ENCODE measurements around the gene SLC22A5. TPM values are rescaled to one million over a fixed set of nuclear protein-coding genes. Genes with fewer than 3 reads are reported as not detected.

Gene SLC22A5
- total and polyA plus RNA-seq, 2 donors (not counting 1 experiment from before 2014, with no cell fraction given): 5.7 to 12.9 TPM

DNA sequence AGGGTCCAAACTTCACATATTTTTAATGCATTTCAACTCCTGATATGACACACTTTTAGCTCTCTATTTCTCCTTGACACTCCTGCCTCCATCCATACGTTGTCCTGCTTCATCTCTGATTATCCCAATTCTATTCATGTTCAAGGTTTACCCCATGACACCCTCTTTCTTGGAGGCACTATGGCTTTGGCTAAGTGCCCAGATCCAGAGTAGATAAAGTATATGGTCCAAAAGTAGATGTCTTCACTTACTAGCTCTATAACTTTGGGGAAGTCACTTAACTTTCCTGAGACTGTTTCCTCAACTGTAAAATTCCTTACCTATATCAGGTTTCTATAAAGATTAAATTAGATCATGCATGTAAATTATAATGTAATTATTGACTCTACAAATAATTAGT lies 36.1 kb downstream of the SLC22A5 start:
- Histone ChIP-seq H4K20me1 (ENCODE audit: control insufficient read depth, insufficient read depth, low read length, poor library complexity, severe bottlenecking) (no peaks in the 10 kb centered on the region), H3K4me3 (ENCODE audit: control extremely low read depth in 1 of 5, extremely low read depth in 1 of 5, insufficient read depth in 1 of 5, low read depth in 2 of 5, low read length in 4 of 5) (no peak overlapping the region), H3K4me2 (replicated peaks; ENCODE audit: low read depth, low read length, poor library complexity, severe bottlenecking) (no peak overlapping the region), H3K79me2 (ENCODE audit: control insufficient read depth, insufficient read depth, low read length) (peaks cover 39% of the 10 kb centered on the region), H3K27me3 (replicated peaks in 1 of 4; ENCODE audit: control extremely low read depth in 1 of 4, control insufficient read depth in 3 of 4, insufficient read depth in 4 of 4, low read length in 3 of 4) (no peaks in the 10 kb centered on the region), H3K9me3 (ENCODE audit: control extremely low read depth in 1 of 3, control insufficient read depth in 2 of 3, insufficient read depth in 1 of 3, low read length in 2 of 3) (no peaks in the 10 kb centered on the region), H3K27ac (ENCODE audit: low read length in 2 of 2) (no peak overlapping the region), H2AFZ (ENCODE audit: insufficient read depth, low read depth, low read length, poor library complexity, severe bottlenecking) (no peak overlapping the region), H3K9ac (ENCODE audit: low read length) (no peak overlapping the region), H3K36me3 (replicated peaks in 1 of 2; ENCODE audit: control extremely low read depth in 1 of 2, control insufficient read depth in 1 of 2, extremely low read depth in 1 of 2, insufficient read depth in 2 of 2, low read length in 1 of 2) (no peaks in the 10 kb centered on the region), H3K4me1 (ENCODE audit: control insufficient read depth in 2 of 2, insufficient read depth in 2 of 2, low read length in 2 of 2) (peaks cover 20 to 25% of the 10 kb centered on the region in 2 donors)
- ATAC-seq (ENCODE audit: low read depth) (no peak), DNase-seq (no peak)
- CTCF ChIA-PET: interaction anchor here (1.0 to 3.1 kb wide), 8 partner anchors 11 to 414 kb away, joined by 3 to 16 read pairs (median 8); no protein-coding TSS in a partner anchor
- Mint-ChIP-seq H3K4me1 (peaks cover 41% of the 10 kb centered on the region), H3K9me3 (ENCODE audit: insufficient read depth) (no peaks in the 10 kb centered on the region), H3K27ac (no peak overlapping the region), H3K27me3 (no peaks in the 10 kb centered on the region), H3K4me3 (no peak overlapping the region)
- POLR2A ChIA-PET: interaction anchor here (1.0 to 1.5 kb wide), 2 partner anchors 85 to 94 kb away, joined by 3 to 4 read pairs; partner anchors contain the start of gene IRF1
- intact Hi-C loops (cut with micrococcal nuclease): no loop called here
- WGBS (ENCODE audit: insufficient coverage): no CpG with 5 or more reads among the region's 1 CpG
- TF ChIP-seq, protein P1, sequence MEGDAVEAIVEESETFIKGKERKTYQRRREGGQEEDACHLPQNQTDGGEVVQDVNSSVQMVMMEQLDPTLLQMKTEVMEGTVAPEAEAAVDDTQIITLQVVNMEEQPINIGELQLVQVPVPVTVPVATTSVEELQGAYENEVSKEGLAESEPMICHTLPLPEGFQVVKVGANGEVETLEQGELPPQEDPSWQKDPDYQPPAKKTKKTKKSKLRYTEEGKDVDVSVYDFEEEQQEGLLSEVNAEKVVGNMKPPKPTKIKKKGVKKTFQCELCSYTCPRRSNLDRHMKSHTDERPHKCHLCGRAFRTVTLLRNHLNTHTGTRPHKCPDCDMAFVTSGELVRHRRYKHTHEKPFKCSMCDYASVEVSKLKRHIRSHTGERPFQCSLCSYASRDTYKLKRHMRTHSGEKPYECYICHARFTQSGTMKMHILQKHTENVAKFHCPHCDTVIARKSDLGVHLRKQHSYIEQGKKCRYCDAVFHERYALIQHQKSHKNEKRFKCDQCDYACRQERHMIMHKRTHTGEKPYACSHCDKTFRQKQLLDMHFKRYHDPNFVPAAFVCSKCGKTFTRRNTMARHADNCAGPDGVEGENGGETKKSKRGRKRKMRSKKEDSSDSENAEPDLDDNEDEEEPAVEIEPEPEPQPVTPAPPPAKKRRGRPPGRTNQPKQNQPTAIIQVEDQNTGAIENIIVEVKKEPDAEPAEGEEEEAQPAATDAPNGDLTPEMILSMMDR (IDR thresholded peaks at IDR 0.05): no peak
- no peak for TF ChIP-seq EZH2 (IDR thresholded peaks at IDR 0.05; ENCODE audit: borderline replicate concordance, insufficient read depth, low read depth, low read length, poor library complexity, severe bottlenecking)

DNA sequence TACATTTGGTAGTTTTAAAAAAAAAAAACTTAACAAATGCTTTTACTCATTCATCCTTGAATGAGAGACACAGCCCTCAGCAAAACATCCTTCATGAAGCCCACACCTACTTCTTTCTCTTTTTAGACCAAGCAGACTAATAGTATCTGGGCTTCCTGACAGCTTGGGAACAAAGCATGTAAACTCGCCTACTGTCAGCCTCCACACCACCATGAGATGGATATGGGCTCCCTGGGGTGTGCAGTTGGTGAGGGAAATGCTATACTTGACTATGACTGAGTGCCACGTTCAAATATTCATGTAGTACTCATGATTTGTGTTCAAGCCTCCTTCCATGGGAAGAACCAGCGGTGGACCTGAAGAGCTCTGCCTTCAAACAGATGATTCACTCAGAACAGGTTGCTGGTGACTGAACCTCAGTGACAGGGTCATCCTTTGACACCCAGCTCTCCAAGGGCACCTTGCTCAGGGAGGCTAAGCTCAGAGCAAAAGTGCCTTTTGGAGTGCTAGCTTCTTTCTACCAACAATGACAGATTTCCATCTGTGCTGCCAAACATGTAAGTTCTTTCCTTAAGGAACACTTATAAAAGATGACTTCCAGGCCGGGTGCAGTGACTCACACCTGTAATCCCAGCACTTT lies 36.8 kb downstream of the SLC22A5 start:
- CTCF ChIA-PET: interaction anchor here (0.9 to 3.1 kb wide), 9 partner anchors 11 to 414 kb away, joined by 3 to 16 read pairs (median 7); partner anchors contain the start of gene SLC22A5
- Mint-ChIP-seq H3K27ac (peak overlapping the region; percentile 70), H3K4me3 (no peak overlapping the region), H3K4me1 (peaks cover 39% of the 10 kb centered on the region), H3K9me3 (ENCODE audit: insufficient read depth) (no peaks in the 10 kb centered on the region), H3K27me3 (no peaks in the 10 kb centered on the region)
- DNase-seq (no peak), ATAC-seq (ENCODE audit: low read depth) (no peak)
- Histone ChIP-seq H3K4me1 (ENCODE audit: control insufficient read depth in 2 of 2, insufficient read depth in 2 of 2, low read length in 2 of 2) (peaks cover 22 to 25% of the 10 kb centered on the region in 2 donors), H4K20me1 (ENCODE audit: control insufficient read depth, insufficient read depth, low read length, poor library complexity, severe bottlenecking) (no peaks in the 10 kb centered on the region), H3K36me3 (replicated peaks in 1 of 2; ENCODE audit: control extremely low read depth in 1 of 2, control insufficient read depth in 1 of 2, extremely low read depth in 1 of 2, insufficient read depth in 2 of 2, low read length in 1 of 2) (no peaks in the 10 kb centered on the region), H2AFZ (ENCODE audit: insufficient read depth, low read depth, low read length, poor library complexity, severe bottlenecking) (peak overlapping the region; percentile 19), H3K4me3 (ENCODE audit: control extremely low read depth in 1 of 5, extremely low read depth in 1 of 5, insufficient read depth in 1 of 5, low read depth in 2 of 5, low read length in 4 of 5) (no peak overlapping the region), H3K79me2 (ENCODE audit: control insufficient read depth, insufficient read depth, low read length) (peaks cover 40% of the 10 kb centered on the region), H3K27ac (ENCODE audit: low read length in 2 of 2) (no peak overlapping the region), H3K9ac (ENCODE audit: low read length) (no peak overlapping the region), H3K4me2 (replicated peaks; ENCODE audit: low read depth, low read length, poor library complexity, severe bottlenecking) (peak overlapping the region; percentile 29), H3K27me3 (replicated peaks in 1 of 4; ENCODE audit: control extremely low read depth in 1 of 4, control insufficient read depth in 3 of 4, insufficient read depth in 4 of 4, low read length in 3 of 4) (no peaks in the 10 kb centered on the region), H3K9me3 (ENCODE audit: control extremely low read depth in 1 of 3, control insufficient read depth in 2 of 3, insufficient read depth in 1 of 3, low read length in 2 of 3) (no peaks in the 10 kb centered on the region)
- WGBS (ENCODE audit: insufficient coverage): 63% methylated on average over 2 of the region's 4 CpGs
- no peak for TF ChIP-seq EZH2 (IDR thresholded peaks at IDR 0.05; ENCODE audit: borderline replicate concordance, insufficient read depth, low read depth, low read length, poor library complexity, severe bottlenecking)
- TF ChIP-seq, protein P1 (IDR thresholded peaks at IDR 0.05): no peak
- intact Hi-C loops (cut with micrococcal nuclease): no loop called here
- POLR2A ChIA-PET: interaction anchor here (1.0 to 1.5 kb wide), 2 partner anchors 84 to 93 kb away, joined by 3 to 4 read pairs; partner anchors contain the start of gene IRF1
